ENCODE data around the gene TRIM10.

DNA sequence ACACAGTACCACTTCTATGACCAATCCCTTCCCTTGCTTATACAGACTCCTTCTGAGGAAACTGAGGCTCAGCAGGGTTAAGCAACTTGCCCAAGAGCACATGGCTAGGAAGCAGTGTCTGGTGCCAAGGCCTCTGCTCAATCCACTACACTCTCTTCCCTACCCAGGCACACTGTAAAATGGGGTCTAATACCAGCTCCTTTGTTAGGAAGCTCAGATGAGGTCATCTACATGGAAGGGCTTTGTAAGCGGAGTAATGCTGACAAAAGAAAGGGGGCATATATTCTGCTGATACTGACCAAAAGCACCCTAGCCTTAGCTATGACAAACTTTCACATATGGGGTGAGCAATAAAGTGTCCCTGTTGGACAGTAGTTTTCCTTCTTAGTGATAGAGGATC is 43.1 kb upstream of the TRIM10 start:
- TF ChIP-seq, protein P1, sequence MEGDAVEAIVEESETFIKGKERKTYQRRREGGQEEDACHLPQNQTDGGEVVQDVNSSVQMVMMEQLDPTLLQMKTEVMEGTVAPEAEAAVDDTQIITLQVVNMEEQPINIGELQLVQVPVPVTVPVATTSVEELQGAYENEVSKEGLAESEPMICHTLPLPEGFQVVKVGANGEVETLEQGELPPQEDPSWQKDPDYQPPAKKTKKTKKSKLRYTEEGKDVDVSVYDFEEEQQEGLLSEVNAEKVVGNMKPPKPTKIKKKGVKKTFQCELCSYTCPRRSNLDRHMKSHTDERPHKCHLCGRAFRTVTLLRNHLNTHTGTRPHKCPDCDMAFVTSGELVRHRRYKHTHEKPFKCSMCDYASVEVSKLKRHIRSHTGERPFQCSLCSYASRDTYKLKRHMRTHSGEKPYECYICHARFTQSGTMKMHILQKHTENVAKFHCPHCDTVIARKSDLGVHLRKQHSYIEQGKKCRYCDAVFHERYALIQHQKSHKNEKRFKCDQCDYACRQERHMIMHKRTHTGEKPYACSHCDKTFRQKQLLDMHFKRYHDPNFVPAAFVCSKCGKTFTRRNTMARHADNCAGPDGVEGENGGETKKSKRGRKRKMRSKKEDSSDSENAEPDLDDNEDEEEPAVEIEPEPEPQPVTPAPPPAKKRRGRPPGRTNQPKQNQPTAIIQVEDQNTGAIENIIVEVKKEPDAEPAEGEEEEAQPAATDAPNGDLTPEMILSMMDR (IDR thresholded peaks at IDR 0.05), result no peak
- no peak for TF ChIP-seq POLR2A (IDR thresholded peaks at IDR 0.05)
- TF ChIP-seq POLR2AphosphoS5 (IDR thresholded peaks at IDR 0.05), result no peak
- no peak for TF ChIP-seq EP300 (IDR thresholded peaks at IDR 0.05)

All from suprapubic skin (tissue), 4 donors.